ENCODE results near the gene SH3TC1. TPM values are rescaled to one million over a fixed set of nuclear protein-coding genes. Genes with fewer than 3 reads are reported as not detected.

Gene SH3TC1
- polyA plus RNA-seq, 4 donors, result 0.45 to 25.3 (median 6.3) TPM

- peaks cover 0 to 39% (median 0%) of the 10 kb centered on the region in 3 donors for H3K4me1 ChIP-seq (ENCODE audit: control insufficient read depth in 3 of 3, insufficient read depth in 2 of 3, low read depth in 1 of 3, low read length in 2 of 3)
- H3K27me3 ChIP-seq (ENCODE audit: control insufficient read depth in 3 of 3, insufficient read depth in 3 of 3, low read length in 3 of 3), result no peaks in the 10 kb centered on the region
- DNase-seq (no peak), FAIRE-seq (no peak)
- H3K27ac ChIP-seq (ENCODE audit: low read depth in 1 of 3, low read length in 2 of 3), result no peak overlapping the region
- WGBS, 3 donors, result 48 to 71% (median 53%) methylated on average over 19 to 20 of the region's 20 CpGs
- no peak overlapping the region for H3K4me3 ChIP-seq (ENCODE audit: low read depth in 1 of 3, low read length in 3 of 3)
- H3K36me3 ChIP-seq (ENCODE audit: control insufficient read depth in 3 of 3, insufficient read depth in 2 of 3, low read depth in 1 of 3, low read length in 3 of 3), result peaks cover 0 to 3% (median 0%) of the 10 kb centered on the region in 3 donors
- no peaks in the 10 kb centered on the region for H3K9me3 ChIP-seq (ENCODE audit: control insufficient read depth in 2 of 2, insufficient read depth in 1 of 2, low read depth in 1 of 2, low read length in 1 of 2)
Observed at GRCh38 chr4:8195841-8196458, 3.1 kb upstream of the SH3TC1 start.

- DNase-seq, result no peak
- H3K36me3 ChIP-seq (ENCODE audit: control insufficient read depth in 3 of 3, insufficient read depth in 2 of 3, low read depth in 1 of 3, low read length in 3 of 3), result peaks cover 0 to 6% (median 0%) of the 10 kb centered on the region in 3 donors
- no peaks in the 10 kb centered on the region for H3K27me3 ChIP-seq (ENCODE audit: control insufficient read depth in 3 of 3, insufficient read depth in 3 of 3, low read length in 3 of 3)
- 74 to 84% (median 81%) methylated on average over 13 of the region's 13 CpGs for WGBS, 3 donors
- no peak for FAIRE-seq
- peaks cover 0 to 54% (median 0%) of the 10 kb centered on the region in 3 donors for H3K4me1 ChIP-seq (ENCODE audit: control insufficient read depth in 3 of 3, insufficient read depth in 2 of 3, low read depth in 1 of 3, low read length in 2 of 3)
- no peak overlapping the region for H3K27ac ChIP-seq (ENCODE audit: low read depth in 1 of 3, low read length in 2 of 3)
- H3K4me3 ChIP-seq (ENCODE audit: low read depth in 1 of 3, low read length in 3 of 3), result no peak overlapping the region
- no peaks in the 10 kb centered on the region for H3K9me3 ChIP-seq (ENCODE audit: control insufficient read depth in 2 of 2, insufficient read depth in 1 of 2, low read depth in 1 of 2, low read length in 1 of 2)
Observed at GRCh38 chr4:8197521-8197920, 1.6 kb upstream of the SH3TC1 start.

GRCh38 chr4:8198206-8198905, 734 bp upstream of the SH3TC1 start:
- Histone ChIP-seq H3K4me3 (ENCODE audit: low read depth in 1 of 3, low read length in 3 of 3) (peak overlapping the region in 1 of 3 donors; percentile 67), H3K27me3 (ENCODE audit: control insufficient read depth in 3 of 3, insufficient read depth in 3 of 3, low read length in 3 of 3) (no peaks in the 10 kb centered on the region), H3K27ac (ENCODE audit: low read depth in 1 of 3, low read length in 2 of 3) (peak overlapping the region in 2 of 3 donors; percentile 86 to 96), H3K9me3 (ENCODE audit: control insufficient read depth in 2 of 2, insufficient read depth in 1 of 2, low read depth in 1 of 2, low read length in 1 of 2) (no peaks in the 10 kb centered on the region), H3K36me3 (ENCODE audit: control insufficient read depth in 3 of 3, insufficient read depth in 2 of 3, low read depth in 1 of 3, low read length in 3 of 3) (peaks cover 0 to 11% (median 0%) of the 10 kb centered on the region in 3 donors), H3K4me1 (ENCODE audit: control insufficient read depth in 3 of 3, insufficient read depth in 2 of 3, low read depth in 1 of 3, low read length in 2 of 3) (peaks cover 0 to 56% (median 0%) of the 10 kb centered on the region in 3 donors)
- WGBS, 3 donors, result 17 to 49% (median 31%) methylated on average over 17 of the region's 17 CpGs
- DNase-seq, result peak in 1 of 2 donors; percentile 44
- no peak for FAIRE-seq

GRCh38 chr4:8199594-8200301, 658 bp downstream of the SH3TC1 start:
- FAIRE-seq (no peak), DNase-seq (peak in 1 of 2 donors; percentile 61)
- H3K9me3 ChIP-seq (ENCODE audit: control insufficient read depth in 2 of 2, insufficient read depth in 1 of 2, low read depth in 1 of 2, low read length in 1 of 2), result no peaks in the 10 kb centered on the region
- peak overlapping the region; percentile 21 to 67 (median 49) for H3K4me3 ChIP-seq (ENCODE audit: low read depth in 1 of 3, low read length in 3 of 3)
- WGBS, 3 donors, result 31 to 46% (median 43%) methylated on average over 25 to 26 of the region's 26 CpGs
- H3K36me3 ChIP-seq (ENCODE audit: control insufficient read depth in 3 of 3, insufficient read depth in 2 of 3, low read depth in 1 of 3, low read length in 3 of 3), result peaks cover 0 to 24% (median 0%) of the 10 kb centered on the region in 3 donors
- H3K4me1 ChIP-seq (ENCODE audit: control insufficient read depth in 3 of 3, insufficient read depth in 2 of 3, low read depth in 1 of 3, low read length in 2 of 3), result peaks cover 0 to 65% (median 0%) of the 10 kb centered on the region in 3 donors
- H3K27me3 ChIP-seq (ENCODE audit: control insufficient read depth in 3 of 3, insufficient read depth in 3 of 3, low read length in 3 of 3), result no peaks in the 10 kb centered on the region
- peak overlapping the region in 2 of 3 donors; percentile 86 to 96 for H3K27ac ChIP-seq (ENCODE audit: low read depth in 1 of 3, low read length in 2 of 3)

- H3K4me3 ChIP-seq (ENCODE audit: low read depth in 1 of 3, low read length in 3 of 3), result peak overlapping the region in 1 of 3 donors; percentile 67
- H3K27ac ChIP-seq (ENCODE audit: low read depth in 1 of 3, low read length in 2 of 3), result peak overlapping the region in 2 of 3 donors; percentile 86 to 96
- WGBS, 3 donors, result 52 to 63% (median 61%) methylated on average over 23 to 30 of the region's 30 CpGs
- FAIRE-seq (no peak), DNase-seq (peak; percentile 7 to 83)
- no peaks in the 10 kb centered on the region for H3K27me3 ChIP-seq (ENCODE audit: control insufficient read depth in 3 of 3, insufficient read depth in 3 of 3, low read length in 3 of 3)
- H3K4me1 ChIP-seq (ENCODE audit: control insufficient read depth in 3 of 3, insufficient read depth in 2 of 3, low read depth in 1 of 3, low read length in 2 of 3), result peaks cover 0 to 65% (median 0%) of the 10 kb centered on the region in 3 donors
- H3K9me3 ChIP-seq (ENCODE audit: control insufficient read depth in 2 of 2, insufficient read depth in 1 of 2, low read depth in 1 of 2, low read length in 1 of 2), result no peaks in the 10 kb centered on the region
- H3K36me3 ChIP-seq (ENCODE audit: control insufficient read depth in 3 of 3, insufficient read depth in 2 of 3, low read depth in 1 of 3, low read length in 3 of 3), result peaks cover 0 to 31% (median 0%) of the 10 kb centered on the region in 3 donors
Observed at GRCh38 chr4:8200302-8200975, 1.3 kb downstream of the SH3TC1 start.

GRCh38 chr4:8201321-8201781, 2.3 kb downstream of the SH3TC1 start:
- FAIRE-seq, result no peak
- H3K4me1 ChIP-seq (ENCODE audit: control insufficient read depth in 3 of 3, insufficient read depth in 2 of 3, low read depth in 1 of 3, low read length in 2 of 3), result peaks cover 0 to 72% (median 0%) of the 10 kb centered on the region in 3 donors
- H3K27ac ChIP-seq (ENCODE audit: low read depth in 1 of 3, low read length in 2 of 3), result peak overlapping the region in 2 of 3 donors; percentile 24 to 96

GRCh38 chr4:8202108-8203051, 3.3 kb downstream of the SH3TC1 start:
- Histone ChIP-seq H3K4me3 (ENCODE audit: low read depth in 1 of 3, low read length in 3 of 3) (no peak overlapping the region), H3K9me3 (ENCODE audit: control insufficient read depth in 2 of 2, insufficient read depth in 1 of 2, low read depth in 1 of 2, low read length in 1 of 2) (no peaks in the 10 kb centered on the region), H3K27ac (ENCODE audit: low read depth in 1 of 3, low read length in 2 of 3) (peak overlapping the region in 1 of 3 donors; percentile 96), H3K36me3 (ENCODE audit: control insufficient read depth in 3 of 3, insufficient read depth in 2 of 3, low read depth in 1 of 3, low read length in 3 of 3) (peaks cover 0 to 46% (median 0%) of the 10 kb centered on the region in 3 donors), H3K4me1 (ENCODE audit: control insufficient read depth in 3 of 3, insufficient read depth in 2 of 3, low read depth in 1 of 3, low read length in 2 of 3) (peaks cover 0 to 76% (median 0%) of the 10 kb centered on the region in 3 donors), H3K27me3 (ENCODE audit: control insufficient read depth in 3 of 3, insufficient read depth in 3 of 3, low read length in 3 of 3) (no peaks in the 10 kb centered on the region)
- FAIRE-seq (no peak), DNase-seq (peak in 1 of 2 donors; percentile 72)
- 62 to 77% (median 66%) methylated on average over 21 of the region's 21 CpGs for WGBS, 3 donors

More at GRCh38 chr4:8201321-8201781, 2.3 kb downstream of the SH3TC1 start:
- Histone ChIP-seq H3K36me3 (ENCODE audit: control insufficient read depth in 3 of 3, insufficient read depth in 2 of 3, low read depth in 1 of 3, low read length in 3 of 3) (peaks cover 0 to 40% (median 0%) of the 10 kb centered on the region in 3 donors), H3K4me3 (ENCODE audit: low read depth in 1 of 3, low read length in 3 of 3) (peak overlapping the region in 1 of 3 donors; percentile 67), H3K9me3 (ENCODE audit: control insufficient read depth in 2 of 2, insufficient read depth in 1 of 2, low read depth in 1 of 2, low read length in 1 of 2) (no peaks in the 10 kb centered on the region), H3K27me3 (ENCODE audit: control insufficient read depth in 3 of 3, insufficient read depth in 3 of 3, low read length in 3 of 3) (no peaks in the 10 kb centered on the region)
- peak in 1 of 2 donors; percentile 54 for DNase-seq
- WGBS, 3 donors, result 32 to 61% (median 43%) methylated on average over 9 of the region's 9 CpGs
